Activated T-helper 17 cell treated with anti-CD3 and anti-CD28 coated beads, Interleukin-2, amount 50 U/mL, for 72 hours (primary cell): ENCODE data around the gene SPATA31D1. TPM values are rescaled to one million over a fixed set of nuclear protein-coding genes. Genes with fewer than 3 reads are reported as not detected.
"Not testable (repeated sequence)": the region's sequence is repeated elsewhere in the genome, so short reads cannot be mapped to it uniquely, and the experiment has no call there.

Experiments
- ATAC-seq: fragments of 150-1000 bp; cut with Tn5 transposase; replicated peaks from 2 replicates; pipeline ENCODE4 v1.10.0; 2021; ENCODE audit warnings: mild to moderate bottlenecking, moderate library complexity
- H3K27ac Mint-ChIP-seq: one replicate; pipeline ENCODE4 v1.8.0; 2022; ENCODE audit warnings: mixed read lengths
- H3K27me3 Mint-ChIP-seq: one replicate; pipeline ENCODE4 v1.8.0; 2022; ENCODE audit warnings: mixed read lengths
- H3K36me3 Mint-ChIP-seq: one replicate; pipeline ENCODE4 v1.8.0; 2022; ENCODE audit warnings: low read depth, mild to moderate bottlenecking, mixed read lengths
- H3K4me1 Mint-ChIP-seq: one replicate; pipeline ENCODE4 v1.8.0; 2022; ENCODE audit warnings: mixed read lengths
- H3K4me3 Mint-ChIP-seq: one replicate; pipeline ENCODE4 v1.8.0; 2022; ENCODE audit warnings: mild to moderate bottlenecking, mixed read lengths
- H3K9me3 Mint-ChIP-seq: one replicate; pipeline ENCODE4 v1.8.0; 2022; ENCODE audit warnings: mixed read lengths
- total RNA-seq, 2 donors: library from RNA; stranded (reverse); gene quantifications; one replicate each; pipeline ENCODE4 v1.2.3, GENCODE V29; 2022

The SPATA31D1 gene
- total RNA-seq = not detected

- not testable (repeated sequence) for H3K27ac Mint-ChIP-seq, H3K4me1 Mint-ChIP-seq, H3K4me3 Mint-ChIP-seq, ATAC-seq, H3K36me3 Mint-ChIP-seq, H3K27me3 Mint-ChIP-seq
- H3K9me3 Mint-ChIP-seq = peaks cover 10% of the 10 kb centered on the region
Measured at GRCh38 chr9:81988472-81988871, at the start of gene SPATA31D1. Gene SPATA31D1 (plus strand): TSS chr9:81988772. CDS start chr9:81988819, 47 bp downstream.

DNA sequence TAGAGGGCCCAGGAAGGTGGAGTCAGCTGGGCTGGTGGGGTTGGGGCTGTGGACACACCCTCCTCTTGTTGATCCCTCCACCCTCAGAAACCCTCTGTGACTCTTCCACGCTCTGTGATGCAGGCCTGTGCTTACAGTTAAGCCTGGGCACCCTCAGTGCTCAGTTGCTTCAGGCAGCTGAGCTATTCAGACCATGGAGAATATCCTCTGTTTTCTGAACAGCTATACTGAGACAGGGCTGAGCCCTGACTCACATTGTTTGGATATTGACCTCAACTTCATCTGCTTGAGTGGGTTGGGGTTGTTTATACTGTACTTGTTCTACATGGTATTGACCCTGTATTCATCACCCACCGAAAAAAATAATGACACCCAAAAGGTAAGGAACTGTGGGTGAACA lies 45.2 kb upstream of the SPATA31D1 start, which contains the start of gene SPATA31D3:
TSS of gene SPATA31D3 (plus strand) at position 108 of the 400 bp plus-strand sequence. CDS start at position 194, 86 bp downstream.
- H3K9me3 Mint-ChIP-seq = not testable (repeated sequence)

DNA sequence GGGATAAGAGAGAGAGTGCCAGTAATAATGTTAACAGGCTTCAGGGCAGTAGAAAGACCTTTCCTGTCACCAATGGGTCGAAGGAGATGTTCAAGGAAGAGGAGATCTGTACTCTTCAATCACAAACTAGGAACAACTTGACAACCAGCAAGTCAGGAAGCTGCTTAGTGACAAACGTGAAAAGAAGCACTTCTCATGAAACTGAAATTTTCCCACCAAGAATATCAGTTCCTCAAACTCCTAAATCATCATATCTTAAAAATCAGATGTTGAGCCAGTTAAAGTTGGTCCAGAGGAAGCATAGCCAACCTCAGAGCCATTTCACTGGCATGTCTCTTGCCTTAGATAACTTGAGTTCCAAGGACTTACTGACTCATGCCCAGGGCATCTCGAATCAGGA lies 39.9 kb upstream of the SPATA31D1 start:
- ATAC-seq, H3K4me3 Mint-ChIP-seq, H3K36me3 Mint-ChIP-seq, H3K9me3 Mint-ChIP-seq, H3K27me3 Mint-ChIP-seq, H3K4me1 Mint-ChIP-seq, H3K27ac Mint-ChIP-seq: not testable (repeated sequence)

More for the DNA sequence above, 45.2 kb upstream of the SPATA31D1 start, which contains the start of gene SPATA31D3:
- H3K4me3 Mint-ChIP-seq, ATAC-seq, H3K27me3 Mint-ChIP-seq, H3K36me3 Mint-ChIP-seq, H3K27ac Mint-ChIP-seq, H3K4me1 Mint-ChIP-seq: not testable (repeated sequence)

- Mint-ChIP-seq H3K4me3 (no peak overlapping the region), H3K27ac (no peak overlapping the region), H3K4me1 (no peaks in the 10 kb centered on the region), H3K9me3 (peaks cover 14% of the 10 kb centered on the region), H3K27me3 (no peaks in the 10 kb centered on the region), H3K36me3 (no peaks in the 10 kb centered on the region)
- no peak for ATAC-seq
Measured at GRCh38 chr9:81953096-81953495, 35.5 kb upstream of the SPATA31D1 start.

DNA sequence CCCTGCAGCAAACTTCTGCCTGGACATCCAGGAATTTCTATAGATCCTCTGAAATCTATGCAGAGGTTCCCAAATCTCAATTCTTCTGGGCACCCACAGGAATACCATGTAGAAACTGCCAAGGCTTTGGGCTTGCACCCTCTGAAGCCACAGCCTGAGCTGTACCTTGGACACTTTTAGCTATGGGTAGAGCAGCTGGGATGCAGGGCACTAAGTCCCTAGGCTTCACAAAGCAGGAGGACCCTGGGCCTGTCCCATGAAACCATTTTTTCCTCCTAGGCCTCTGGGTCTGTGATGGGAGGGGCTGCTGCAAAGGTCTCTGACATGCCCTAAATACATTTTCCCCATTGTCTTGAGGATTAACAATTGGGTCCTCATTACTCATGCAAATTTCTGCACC lies 32.9 kb upstream of the SPATA31D1 start:
- Mint-ChIP-seq H3K27ac (no peak overlapping the region), H3K36me3 (no peaks in the 10 kb centered on the region), H3K27me3 (no peaks in the 10 kb centered on the region), H3K9me3 (peaks cover 23% of the 10 kb centered on the region), H3K4me3 (no peak overlapping the region), H3K4me1 (no peaks in the 10 kb centered on the region)
- ATAC-seq = no peak

- Mint-ChIP-seq H3K4me3 (no peak overlapping the region), H3K9me3 (peaks cover 5% of the 10 kb centered on the region), H3K27me3 (peaks cover 4% of the 10 kb centered on the region), H3K36me3 (no peaks in the 10 kb centered on the region), H3K27ac (no peak overlapping the region), H3K4me1 (no peaks in the 10 kb centered on the region)
- ATAC-seq = no peak
Measured at GRCh38 chr9:81964218-81965171, 24.1 kb upstream of the SPATA31D1 start.

DNA sequence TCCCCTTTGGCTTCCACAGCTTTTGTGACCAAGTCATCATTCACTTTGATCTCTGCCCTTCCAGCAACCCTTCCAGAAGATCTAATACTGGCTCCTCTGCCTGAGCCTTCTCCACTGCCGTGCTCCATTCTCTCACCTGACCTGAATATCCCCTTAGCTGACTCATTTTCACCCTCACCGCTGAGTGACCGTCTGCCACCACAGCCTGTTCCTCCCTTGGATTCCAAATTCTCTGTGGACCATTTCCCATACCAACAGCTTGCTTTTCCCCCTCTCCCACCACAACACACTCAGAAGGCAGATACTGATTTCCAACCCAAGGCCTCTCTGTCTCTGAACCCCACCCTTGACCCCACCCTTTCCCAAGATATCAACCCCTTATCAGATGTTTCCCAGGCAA lies 20.5 kb upstream of the SPATA31D1 start:
- Mint-ChIP-seq H3K27me3 (peaks cover 4% of the 10 kb centered on the region), H3K36me3 (no peaks in the 10 kb centered on the region), H3K9me3 (peaks cover 15% of the 10 kb centered on the region), H3K27ac (no peak overlapping the region), H3K4me1 (no peaks in the 10 kb centered on the region), H3K4me3 (no peak overlapping the region)
- ATAC-seq = no peak

DNA sequence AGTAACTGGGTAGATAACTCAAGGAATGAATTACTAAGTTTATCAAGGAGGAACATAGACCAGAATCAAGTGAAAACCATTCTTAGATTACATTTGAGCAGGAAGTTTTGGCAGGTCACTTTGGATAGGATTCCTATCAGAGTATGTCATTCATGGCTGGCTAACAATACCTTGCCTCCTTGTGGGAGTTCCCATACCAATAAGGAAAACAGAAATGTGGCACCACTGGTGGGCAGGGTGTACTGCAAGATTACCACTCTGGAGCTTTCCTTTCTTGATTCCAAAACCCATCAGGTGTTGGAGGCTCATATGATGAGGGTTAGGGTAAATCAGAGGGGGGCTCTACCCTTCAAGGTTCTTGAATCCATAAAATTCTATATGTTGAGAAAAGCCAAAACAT lies 18.6 kb upstream of the SPATA31D1 start:
- Mint-ChIP-seq H3K9me3 (peaks cover 15% of the 10 kb centered on the region), H3K36me3 (no peaks in the 10 kb centered on the region), H3K27ac (no peak overlapping the region), H3K4me3 (no peak overlapping the region), H3K4me1 (no peaks in the 10 kb centered on the region), H3K27me3 (peaks cover 4% of the 10 kb centered on the region)
- no peak for ATAC-seq

DNA sequence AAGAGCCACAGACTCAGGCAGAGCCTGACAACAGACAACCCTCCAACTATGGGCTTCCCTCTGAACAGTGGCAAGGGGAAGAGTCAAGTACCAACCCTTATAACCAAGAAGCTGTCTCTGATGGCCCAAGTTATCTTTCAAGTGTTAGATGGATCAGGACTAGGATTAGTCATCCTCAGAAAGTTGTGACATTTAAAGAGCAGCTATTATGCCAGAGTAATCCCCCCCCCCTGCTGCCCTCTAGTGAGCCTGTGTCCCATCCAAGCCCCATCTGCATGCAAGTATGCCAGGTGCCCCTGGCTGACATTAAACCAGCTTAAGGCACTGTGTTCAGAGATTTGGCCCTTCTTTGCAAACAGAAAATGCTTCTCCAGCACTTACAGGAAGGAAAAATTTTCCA lies 16.8 kb upstream of the SPATA31D1 start:
- H3K9me3 Mint-ChIP-seq = peaks cover 18% of the 10 kb centered on the region
- no peaks in the 10 kb centered on the region for H3K4me1 Mint-ChIP-seq
- ATAC-seq = no peak
- H3K27me3 Mint-ChIP-seq = peaks cover 4% of the 10 kb centered on the region
- no peak overlapping the region for H3K4me3 Mint-ChIP-seq
- no peak overlapping the region for H3K27ac Mint-ChIP-seq
- no peaks in the 10 kb centered on the region for H3K36me3 Mint-ChIP-seq

DNA sequence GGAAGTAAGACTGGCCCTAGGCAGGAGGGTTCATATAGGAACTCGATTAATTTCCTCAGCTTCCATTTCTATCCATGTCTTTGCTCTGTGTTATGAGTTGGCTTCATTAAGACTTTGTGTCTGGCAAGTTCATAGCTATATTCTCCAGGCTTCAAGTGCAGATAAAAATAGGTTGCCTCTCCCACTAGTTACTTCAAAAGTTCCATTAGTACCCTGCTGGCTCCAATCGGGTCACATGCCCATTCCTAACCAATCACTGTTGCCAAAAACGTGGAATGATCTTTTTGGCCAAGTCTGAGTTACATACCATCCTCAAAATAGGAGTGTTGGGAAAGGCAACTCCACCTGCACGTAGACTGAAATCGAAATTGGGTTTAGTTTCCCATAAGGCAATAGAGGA lies 13.8 kb upstream of the SPATA31D1 start:
- ATAC-seq = no peak
- H3K4me1 Mint-ChIP-seq = no peaks in the 10 kb centered on the region
- no peak overlapping the region for H3K4me3 Mint-ChIP-seq
- H3K36me3 Mint-ChIP-seq = no peaks in the 10 kb centered on the region
- H3K27ac Mint-ChIP-seq = no peak overlapping the region
- peaks cover 16% of the 10 kb centered on the region for H3K9me3 Mint-ChIP-seq
- no peaks in the 10 kb centered on the region for H3K27me3 Mint-ChIP-seq

DNA sequence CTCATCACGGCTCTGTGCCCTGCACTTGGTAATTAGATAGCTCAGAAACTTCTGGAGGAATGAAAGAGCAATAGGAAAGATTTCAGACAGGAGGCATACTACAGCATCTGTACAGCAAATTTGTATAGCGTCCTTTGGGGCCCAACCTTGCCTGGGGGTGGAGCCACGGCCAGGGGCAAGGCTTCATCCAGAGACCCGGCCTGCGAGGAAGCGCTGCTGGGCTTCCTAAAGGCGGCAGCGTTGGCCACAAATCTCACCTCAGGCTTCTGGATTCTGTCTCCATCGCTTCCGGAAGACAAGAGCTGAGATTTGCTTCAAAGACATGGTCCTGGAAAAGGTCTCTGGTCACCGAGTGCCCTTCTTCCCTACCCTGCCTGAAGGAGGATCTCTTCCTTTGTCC lies 12.2 kb upstream of the SPATA31D1 start:
- Mint-ChIP-seq H3K4me3 (no peak overlapping the region), H3K4me1 (no peaks in the 10 kb centered on the region), H3K36me3 (no peaks in the 10 kb centered on the region), H3K27ac (no peak overlapping the region), H3K9me3 (peaks cover 6% of the 10 kb centered on the region), H3K27me3 (no peaks in the 10 kb centered on the region)
- ATAC-seq = no peak

- no peak for ATAC-seq
- H3K9me3 Mint-ChIP-seq = peaks cover 6% of the 10 kb centered on the region
- no peaks in the 10 kb centered on the region for H3K4me1 Mint-ChIP-seq
- no peak overlapping the region for H3K27ac Mint-ChIP-seq
- no peak overlapping the region for H3K4me3 Mint-ChIP-seq
- no peaks in the 10 kb centered on the region for H3K27me3 Mint-ChIP-seq
- no peaks in the 10 kb centered on the region for H3K36me3 Mint-ChIP-seq
Measured at GRCh38 chr9:81979196-81979595, 9.4 kb upstream of the SPATA31D1 start.

GRCh38 chr9:81980568-81980967 lies 8.0 kb upstream of the SPATA31D1 start:
- no peaks in the 10 kb centered on the region for H3K36me3 Mint-ChIP-seq
- no peaks in the 10 kb centered on the region for H3K4me1 Mint-ChIP-seq
- H3K27me3 Mint-ChIP-seq = no peaks in the 10 kb centered on the region
- ATAC-seq = no peak
- no peak overlapping the region for H3K27ac Mint-ChIP-seq
- H3K9me3 Mint-ChIP-seq = peaks cover 10% of the 10 kb centered on the region
- no peak overlapping the region for H3K4me3 Mint-ChIP-seq

DNA sequence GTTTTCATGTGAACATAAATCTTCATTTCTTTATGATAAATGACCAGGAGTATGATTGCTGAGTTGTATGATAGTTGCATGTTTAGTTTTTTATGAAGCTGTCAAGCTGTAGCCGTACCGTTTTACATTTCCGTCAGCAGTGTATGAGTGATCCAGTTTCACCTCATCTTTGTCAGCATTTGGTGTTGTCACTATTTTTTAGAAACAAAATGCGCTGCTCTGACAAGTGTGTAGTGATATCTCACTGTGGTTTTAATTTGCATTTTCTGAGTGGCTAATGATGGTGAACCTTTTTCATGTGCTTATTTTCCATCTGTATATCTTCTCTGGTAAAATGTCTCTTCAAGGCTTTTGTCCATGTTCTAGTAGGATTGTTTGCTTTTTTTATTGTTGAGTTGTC lies 6.7 kb upstream of the SPATA31D1 start:
- Mint-ChIP-seq H3K27me3 (no peaks in the 10 kb centered on the region), H3K4me1 (no peaks in the 10 kb centered on the region), H3K36me3 (no peaks in the 10 kb centered on the region), H3K9me3 (peaks cover 7% of the 10 kb centered on the region), H3K4me3 (no peak overlapping the region), H3K27ac (no peak overlapping the region)
- no peak for ATAC-seq

DNA sequence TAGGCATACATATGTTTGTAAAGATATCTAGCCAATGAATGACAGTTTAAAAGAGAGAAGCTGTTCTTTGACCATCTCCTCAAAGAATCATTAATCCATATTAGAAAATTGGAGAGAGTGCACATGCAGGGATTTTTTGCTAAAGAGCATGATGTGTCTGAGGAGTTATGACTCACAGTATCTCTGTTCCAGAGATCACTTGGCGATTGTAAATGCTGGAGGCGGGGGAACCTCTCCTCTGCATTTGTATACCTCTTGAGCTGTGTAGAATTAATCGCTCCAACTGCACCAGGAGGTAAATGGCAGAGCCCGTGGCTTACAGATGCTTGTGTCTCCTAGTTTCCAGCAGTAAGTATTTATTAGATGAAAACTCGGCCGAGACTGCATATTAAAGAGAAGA lies 3.6 kb upstream of the SPATA31D1 start:
- Mint-ChIP-seq H3K27ac (no peak overlapping the region), H3K36me3 (no peaks in the 10 kb centered on the region)
- no peak for ATAC-seq

More for the DNA sequence above, 3.6 kb upstream of the SPATA31D1 start:
- Mint-ChIP-seq H3K4me3 (no peak overlapping the region), H3K27me3 (no peaks in the 10 kb centered on the region), H3K9me3 (peaks cover 4% of the 10 kb centered on the region), H3K4me1 (no peaks in the 10 kb centered on the region)
